ENCODE measurements around the gene DCHS1.

DNA sequence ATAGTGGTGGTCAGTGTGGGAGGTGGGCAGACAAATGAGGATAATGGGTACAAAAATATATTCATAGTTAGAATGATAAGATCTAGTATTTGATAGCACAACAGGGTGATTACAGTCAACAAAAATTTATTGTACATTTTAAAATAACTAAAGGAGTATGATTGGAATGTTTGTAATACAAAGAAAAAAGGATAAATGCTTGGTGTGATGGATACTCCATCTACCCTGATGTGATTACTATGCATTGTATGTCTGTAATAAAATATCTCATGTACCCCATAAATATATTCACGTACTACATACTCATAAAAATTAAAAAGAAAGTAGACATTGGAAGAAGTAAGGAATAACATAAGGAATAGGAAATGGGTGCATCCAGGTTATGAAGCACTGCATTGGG lies 67.6 kb downstream of the DCHS1 start:
- TF ChIP-seq, protein P1, sequence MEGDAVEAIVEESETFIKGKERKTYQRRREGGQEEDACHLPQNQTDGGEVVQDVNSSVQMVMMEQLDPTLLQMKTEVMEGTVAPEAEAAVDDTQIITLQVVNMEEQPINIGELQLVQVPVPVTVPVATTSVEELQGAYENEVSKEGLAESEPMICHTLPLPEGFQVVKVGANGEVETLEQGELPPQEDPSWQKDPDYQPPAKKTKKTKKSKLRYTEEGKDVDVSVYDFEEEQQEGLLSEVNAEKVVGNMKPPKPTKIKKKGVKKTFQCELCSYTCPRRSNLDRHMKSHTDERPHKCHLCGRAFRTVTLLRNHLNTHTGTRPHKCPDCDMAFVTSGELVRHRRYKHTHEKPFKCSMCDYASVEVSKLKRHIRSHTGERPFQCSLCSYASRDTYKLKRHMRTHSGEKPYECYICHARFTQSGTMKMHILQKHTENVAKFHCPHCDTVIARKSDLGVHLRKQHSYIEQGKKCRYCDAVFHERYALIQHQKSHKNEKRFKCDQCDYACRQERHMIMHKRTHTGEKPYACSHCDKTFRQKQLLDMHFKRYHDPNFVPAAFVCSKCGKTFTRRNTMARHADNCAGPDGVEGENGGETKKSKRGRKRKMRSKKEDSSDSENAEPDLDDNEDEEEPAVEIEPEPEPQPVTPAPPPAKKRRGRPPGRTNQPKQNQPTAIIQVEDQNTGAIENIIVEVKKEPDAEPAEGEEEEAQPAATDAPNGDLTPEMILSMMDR (IDR thresholded peaks at IDR 0.05) = no peak
- TF ChIP-seq RFX5 (IDR thresholded peaks at IDR 0.05) = no peak

Measured in A549 (cell line).